SKM-1 treated with dmso at 0.1 percent for 144 hours (cell line): ENCODE measurements around the gene PTCD3.

Source experiments
- DNase-seq: peaks from one replicate; lab custom pipeline; 2025; ENCODE audit not compliant: unreplicated experiment; lab: John Stamatoyannopoulos, UW

The PTCD3 gene

DNA sequence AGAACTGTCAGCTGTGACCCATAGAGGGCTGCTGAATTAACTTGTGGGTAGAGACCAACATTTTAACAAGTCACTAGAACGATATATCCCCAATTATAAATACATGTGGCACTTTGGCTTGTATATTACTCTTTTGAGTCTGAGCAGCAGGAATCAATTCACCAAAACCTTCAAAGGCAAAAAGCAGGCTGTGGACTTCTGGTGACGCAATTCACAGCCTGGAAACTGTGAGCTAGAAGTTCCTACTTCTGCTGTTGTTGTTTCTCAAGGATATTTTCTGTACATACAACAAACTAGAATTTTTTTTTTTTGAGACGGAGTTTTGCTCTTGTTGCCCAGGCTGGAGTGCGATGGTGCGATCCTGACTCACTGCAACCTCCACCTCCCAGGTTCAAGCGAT lies 37.3 kb downstream of the PTCD3 start:
- DNase-seq = no peak

DNA sequence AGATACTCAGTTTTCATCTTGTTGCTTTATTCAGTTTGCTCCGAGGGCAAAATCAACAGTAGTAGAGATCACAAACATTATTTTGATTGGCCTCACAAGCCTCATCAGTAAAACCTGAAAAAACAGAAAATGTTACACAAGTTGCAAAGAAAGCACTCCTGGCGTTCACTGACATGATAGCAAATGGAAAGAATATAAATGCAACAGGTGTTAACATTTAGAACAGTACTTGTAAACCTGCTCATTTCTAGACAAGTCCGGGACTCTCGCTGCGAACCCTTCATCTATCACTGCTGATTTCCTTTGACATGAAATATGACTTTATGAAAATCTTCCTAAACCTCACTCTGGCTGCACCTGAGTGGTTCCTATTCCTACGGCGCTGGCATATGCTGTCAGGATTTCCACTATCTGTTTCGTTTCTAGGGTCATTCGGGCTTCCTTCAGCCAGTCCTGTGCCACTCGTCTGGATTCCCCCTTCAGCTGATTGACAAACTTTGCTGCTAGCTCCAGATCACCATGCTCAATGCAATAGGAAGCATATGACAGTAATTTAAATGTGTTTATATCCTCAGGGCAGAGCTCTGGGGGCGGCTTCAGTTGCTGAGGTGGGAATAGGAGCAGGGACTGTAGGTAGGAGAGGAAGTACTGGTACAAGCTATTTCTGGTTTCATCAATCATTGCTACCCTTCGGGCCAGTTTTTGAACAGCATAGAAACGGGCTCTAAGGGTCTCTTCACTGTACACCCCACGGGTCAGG lies 38.1 kb downstream of the PTCD3 start:
- no peak for DNase-seq

DNA sequence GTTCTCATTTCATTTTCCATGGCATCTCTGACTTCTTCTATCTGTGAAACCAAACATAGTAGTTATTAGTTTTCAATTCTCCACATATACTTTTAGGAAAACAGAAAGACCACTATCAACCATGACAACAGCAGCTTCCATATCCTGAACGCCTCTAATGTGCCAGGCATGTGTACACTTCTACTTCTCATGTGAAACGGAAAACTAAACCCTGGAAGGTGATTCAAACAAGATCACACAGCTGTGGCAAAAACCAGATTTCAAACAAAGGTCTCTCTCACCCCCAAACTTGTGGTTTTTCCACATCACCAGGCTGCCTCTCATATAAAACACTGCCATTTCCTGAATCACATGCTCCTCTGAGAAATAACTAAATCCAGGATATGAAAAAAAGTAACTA lies 41.8 kb downstream of the PTCD3 start:
- no peak for DNase-seq

DNA sequence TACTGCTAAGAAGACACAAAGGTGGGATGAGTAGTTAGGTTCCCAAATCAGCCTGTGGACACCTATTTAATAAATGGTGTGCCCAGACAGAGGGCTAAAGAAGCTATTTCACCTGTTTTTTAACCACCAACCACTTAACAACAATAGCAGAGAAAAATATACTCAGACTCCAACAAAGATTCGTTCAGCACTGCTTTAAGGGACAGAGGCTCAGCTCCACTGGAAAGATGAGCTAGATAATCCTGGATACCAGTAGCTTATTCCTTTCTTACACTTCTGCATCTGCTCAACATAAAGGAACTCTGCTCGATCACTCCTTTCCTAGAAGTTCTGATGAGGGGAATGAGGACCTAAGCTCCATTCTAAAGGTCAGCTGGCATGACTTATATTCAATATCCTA lies 44.5 kb downstream of the PTCD3 start:
- DNase-seq = no peak

DNA sequence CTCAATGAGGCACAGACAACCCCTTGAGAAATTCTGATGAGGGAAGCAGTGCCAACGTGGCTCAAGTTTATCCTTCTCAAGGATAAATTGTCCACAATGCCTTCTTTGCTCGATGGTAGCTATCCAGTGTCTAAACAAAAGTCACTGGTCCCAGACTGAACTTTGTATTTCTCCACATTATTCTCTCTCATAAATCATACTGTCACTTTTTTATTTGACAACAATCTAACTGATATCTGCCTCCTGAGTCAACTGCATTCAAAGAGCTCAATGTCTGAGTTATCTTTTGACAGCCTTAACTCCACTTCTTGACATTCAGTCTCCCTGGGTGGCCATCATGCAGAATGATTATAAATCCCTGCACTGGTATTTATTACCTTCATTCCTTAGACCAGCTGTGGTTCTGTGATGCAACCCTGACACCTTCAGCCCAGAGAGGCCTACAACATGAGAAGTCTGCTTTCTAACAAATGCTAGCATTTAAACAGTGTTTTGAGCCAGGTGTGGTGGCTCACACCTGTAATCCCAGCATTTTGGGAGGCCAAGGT lies 51.0 kb downstream of the PTCD3 start:
- DNase-seq = no peak

DNA sequence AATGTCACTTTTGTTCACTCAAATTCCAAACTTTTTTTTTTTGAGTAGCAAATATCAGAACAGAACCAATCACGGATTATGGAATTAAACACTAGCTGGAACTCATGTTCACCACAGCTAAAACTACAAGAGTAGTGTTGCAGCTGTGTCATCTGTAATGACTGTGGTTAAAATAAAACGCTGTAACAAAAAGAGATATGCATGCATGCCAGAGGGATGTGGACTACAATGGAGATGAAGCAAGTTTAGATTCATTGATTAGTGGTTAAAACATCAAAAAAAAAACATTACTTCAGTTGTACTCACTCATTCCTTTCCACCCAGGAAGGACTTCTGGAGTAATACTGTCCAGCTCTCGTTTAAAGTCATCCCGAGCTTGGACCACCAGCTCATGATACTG lies 52.3 kb downstream of the PTCD3 start:
- DNase-seq = no peak

DNA sequence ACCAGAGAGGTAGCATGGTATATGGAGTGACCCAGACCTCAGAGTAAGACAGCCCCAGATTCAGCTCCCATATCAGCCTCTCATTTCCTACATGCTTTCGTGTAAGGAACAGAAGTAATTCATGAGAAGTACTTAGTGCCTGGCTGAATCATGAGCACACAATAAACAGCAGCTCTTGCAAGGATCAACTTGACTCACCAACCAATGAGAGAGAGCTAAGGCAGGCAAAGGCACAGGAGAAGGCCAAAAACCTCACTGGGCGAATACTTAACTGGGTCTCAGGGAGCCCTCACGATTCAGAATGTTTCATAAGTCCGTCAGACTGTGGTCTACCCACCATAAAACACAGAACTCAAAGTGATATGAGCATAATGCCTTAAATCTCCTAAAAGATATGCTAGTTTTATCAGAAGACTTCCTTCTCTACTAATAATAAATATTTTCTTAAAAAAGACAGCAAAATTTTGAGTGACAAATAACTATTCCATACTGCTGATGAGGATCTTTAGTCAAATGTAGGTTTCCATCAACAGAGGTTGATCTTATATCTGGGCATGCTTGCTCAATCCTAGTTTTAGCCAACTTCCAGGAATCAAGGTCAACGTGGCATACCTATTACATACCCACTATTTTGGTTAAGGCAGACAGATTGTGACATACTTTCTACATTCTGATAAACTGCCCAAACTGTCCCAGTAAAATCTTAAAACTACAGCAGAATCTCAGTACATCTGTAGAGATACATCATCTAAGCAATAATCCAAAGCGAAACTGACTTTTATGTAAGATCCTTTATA lies 54.3 kb downstream of the PTCD3 start:
- no peak for DNase-seq

DNA sequence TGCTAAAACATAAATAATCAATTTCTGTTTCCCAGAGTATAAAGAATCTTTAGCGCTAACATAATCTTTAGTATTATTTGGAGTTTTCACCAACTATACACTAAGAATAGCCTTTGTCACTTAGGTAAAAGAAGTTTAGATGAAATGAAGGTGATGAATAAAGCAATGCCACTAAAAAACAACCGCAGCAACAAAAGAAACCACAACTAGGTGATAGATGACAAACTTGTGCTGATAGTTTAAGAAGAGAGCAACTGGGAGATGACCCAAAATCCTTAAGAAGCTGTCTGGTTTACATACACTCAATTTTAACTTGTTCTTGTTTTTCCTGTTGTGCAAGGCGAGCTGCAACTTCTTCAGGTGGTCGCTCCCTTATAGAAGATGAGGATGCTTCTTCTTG lies 64.4 kb downstream of the PTCD3 start:
- DNase-seq = no peak

DNA sequence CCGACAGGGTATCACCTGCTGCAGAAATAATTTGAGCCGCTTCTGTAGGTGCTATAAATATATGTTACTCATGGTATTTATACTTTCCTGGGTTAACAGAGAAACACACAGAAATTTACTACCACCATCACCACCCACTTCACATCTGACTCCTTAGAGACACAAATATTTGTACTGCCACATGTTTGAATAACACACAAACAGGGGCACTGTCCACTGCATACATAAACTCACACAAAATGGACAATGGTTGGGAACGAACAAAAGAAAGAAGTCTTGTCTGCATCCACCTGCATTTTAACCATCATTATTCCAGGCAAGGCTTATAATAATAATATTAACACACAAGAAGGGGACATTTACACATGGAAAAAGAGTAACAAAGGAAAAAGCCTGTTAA lies 65.3 kb downstream of the PTCD3 start:
- DNase-seq = no peak

DNA sequence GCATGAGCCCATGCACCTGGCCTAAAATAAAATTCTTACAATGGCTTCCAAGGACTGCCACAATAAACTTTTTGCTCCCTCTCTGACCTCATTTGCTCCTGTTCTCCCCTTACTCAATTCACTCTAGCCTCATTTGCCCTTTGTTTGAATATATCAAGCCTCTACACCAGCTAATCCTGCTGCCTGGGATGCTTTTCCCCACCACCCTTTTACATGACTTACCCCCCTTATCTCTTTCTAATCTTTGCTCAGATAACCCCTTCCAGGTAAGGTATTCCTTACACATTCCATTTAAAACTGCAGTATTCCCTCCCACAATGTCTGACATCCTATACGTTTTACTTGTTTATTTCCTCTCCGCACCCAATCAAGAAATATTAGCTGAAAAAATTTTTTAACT lies 66.6 kb downstream of the PTCD3 start:
- no peak for DNase-seq

DNA sequence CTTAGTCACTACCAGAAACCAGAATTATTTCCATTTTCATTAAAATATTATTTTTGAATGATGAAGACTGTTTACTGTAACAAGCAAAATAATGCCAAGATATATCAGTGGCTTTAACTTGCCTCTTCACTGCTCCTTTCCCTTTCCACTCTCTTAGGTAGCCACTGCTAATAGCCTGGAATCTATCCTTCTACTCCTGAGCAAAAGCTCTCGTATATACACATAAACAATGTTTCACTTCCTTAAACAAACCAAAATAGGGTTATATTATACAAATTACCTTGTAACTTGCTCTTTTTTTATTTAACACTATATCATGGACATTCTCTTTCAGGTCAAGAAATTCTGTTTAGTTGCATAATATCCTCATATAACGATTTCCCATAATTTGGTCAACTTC lies 68.4 kb downstream of the PTCD3 start:
- no peak for DNase-seq

DNA sequence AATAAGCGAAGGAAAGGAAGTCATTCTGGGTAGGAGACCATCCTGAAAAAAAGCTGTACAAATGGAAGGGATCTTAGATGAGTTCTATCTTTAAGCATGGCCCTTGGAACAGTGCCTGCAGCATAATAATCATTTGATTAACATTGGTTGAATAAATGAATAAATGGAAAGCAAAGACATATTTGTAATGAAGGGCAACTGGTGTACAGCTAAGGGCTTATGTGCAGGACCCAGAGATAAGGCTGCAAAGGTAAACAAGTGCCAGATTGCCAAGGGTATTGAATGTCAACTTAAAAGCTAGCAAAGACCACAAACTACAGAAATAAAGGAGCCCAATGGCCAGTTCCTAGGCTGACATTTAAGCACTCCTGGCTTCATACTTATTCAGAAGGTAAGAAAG lies 69.8 kb downstream of the PTCD3 start:
- no peak for DNase-seq

DNA sequence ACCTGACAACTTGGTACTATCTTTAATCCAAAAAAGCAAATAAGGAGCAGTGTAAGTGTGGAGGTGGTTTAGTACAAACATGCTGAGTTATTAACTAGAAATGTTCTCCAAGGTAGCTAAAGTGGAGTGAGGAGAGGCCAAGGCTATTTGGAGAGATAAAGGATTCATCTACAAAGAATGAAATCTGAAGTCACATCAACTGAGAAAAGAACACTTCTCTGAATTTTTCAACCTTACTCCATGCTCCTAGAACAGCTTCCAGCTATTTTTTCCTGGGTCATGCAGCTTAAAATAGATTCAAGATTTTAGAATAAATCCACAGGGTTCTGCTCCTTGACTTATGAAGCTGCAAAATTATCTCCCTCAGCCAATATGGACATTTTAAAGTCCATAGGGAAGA lies 70.6 kb downstream of the PTCD3 start:
- DNase-seq = no peak

DNA sequence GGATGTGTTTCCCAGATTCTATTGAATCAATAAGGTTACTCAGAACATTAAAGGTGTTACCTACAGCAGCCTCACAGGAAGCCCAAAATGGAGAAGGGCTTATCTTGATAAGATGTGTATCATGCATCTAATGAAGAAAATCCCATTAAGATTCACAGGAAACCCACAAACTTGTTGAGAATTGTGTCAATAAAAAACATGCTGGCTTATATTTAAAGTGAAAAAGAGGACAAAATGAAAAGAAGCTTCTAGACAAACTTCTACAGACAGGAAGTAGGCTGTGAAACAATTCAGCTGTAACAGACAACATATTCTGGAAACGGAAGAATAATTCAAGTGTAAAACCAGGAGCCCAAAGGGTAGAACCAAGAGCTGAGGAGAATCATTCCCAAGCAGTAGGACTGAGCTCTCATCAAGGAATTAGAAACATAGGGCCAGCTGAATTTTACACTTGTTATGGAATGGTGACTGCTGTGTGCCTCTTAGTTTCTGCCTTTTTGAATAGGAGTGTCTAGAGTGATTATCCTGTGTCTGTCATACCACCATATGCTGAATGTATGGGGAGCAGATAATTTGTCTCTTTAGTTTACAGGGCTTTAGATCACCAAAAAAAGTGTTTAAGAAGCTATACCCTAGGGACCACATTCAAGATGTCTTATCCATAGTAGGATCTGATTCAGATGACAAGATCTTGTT lies 79.6 kb downstream of the PTCD3 start:
- DNase-seq = no peak

DNA sequence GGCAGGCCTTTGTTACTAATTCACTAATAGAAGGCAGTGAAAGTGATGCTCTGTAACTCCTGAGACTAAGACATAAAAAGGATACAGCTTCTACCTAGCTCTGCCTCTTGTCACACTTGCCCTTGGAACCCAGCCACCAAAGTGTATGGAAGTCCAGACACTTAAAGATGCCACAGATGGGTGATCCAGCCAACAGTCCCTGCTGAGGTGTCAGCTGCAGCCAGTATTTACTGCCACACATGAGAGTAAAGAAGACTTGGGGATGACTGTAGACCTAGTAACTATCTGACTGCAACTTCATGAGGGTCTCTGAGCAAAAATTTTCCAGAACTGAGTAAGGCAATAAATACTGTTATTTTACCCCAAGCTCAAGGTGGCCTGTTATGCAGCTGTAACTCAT lies 80.4 kb downstream of the PTCD3 start:
- DNase-seq = no peak

DNA sequence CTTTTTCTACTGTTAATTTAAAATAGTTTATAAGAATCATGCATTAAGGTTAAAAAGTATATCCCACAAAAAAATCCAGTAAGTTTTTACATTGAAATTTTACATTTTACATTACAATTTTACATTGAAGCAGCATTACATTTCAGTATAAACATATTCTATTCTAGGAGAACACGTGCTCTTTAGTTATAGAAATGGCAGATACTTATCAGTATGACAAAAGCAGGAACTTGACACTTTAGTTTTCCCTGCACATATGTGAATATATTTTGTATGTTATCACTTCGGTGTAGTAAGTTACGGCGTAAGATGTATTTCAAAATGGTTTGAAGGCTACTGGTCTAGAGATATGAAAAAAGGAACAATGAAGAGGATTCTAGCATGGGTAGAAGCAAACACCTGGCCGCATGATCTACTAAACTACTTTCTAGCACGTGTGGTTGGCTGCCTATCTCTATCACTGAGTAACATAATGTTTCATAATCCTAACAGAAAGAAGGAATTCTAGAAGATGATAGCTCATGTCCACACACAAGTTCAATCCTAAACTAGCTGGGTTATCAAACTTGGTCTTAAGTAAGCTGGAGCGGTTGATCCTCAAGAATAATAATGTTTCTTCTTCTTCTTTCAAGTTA lies 83.9 kb downstream of the PTCD3 start:
- no peak for DNase-seq
